Endodermal cell (in vitro differentiated cells): ENCODE measurements around the gene WFDC11. TPM values are rescaled to one million over a fixed set of nuclear protein-coding genes. Genes with fewer than 3 reads are reported as not detected.

ENCODE experiments used
- DNase-seq: peaks from one replicate; pipeline ENCODE4 v3.0.0-alpha.2; 2017
- H3K27ac ChIP-seq: 2 replicates; pipeline ENCODE4 v1.5.1; 2013; ENCODE audit warnings: mild to moderate bottlenecking, low read depth, low read length, moderate library complexity
- H3K27me3 ChIP-seq: 2 replicates; pipeline ENCODE4 v1.6.1; 2013; ENCODE audit warnings: mild to moderate bottlenecking, low read length, moderate library complexity; ENCODE audit not compliant: insufficient read depth, control insufficient read depth, poor library complexity, severe bottlenecking
- H3K36me3 ChIP-seq: 2 replicates; pipeline ENCODE4 v1.7.0; 2013; ENCODE audit warnings: mild to moderate bottlenecking, low read length, moderate library complexity; ENCODE audit not compliant: control insufficient read depth, insufficient read depth
- H3K4me1 ChIP-seq: one replicate; pipeline ENCODE4 v1.7.0; 2013; ENCODE audit warnings: low read length; ENCODE audit not compliant: control insufficient read depth, insufficient read depth
- H3K4me3 ChIP-seq: 2 replicates; pipeline ENCODE4 v1.5.1; 2013; ENCODE audit warnings: mild to moderate bottlenecking, low read length, moderate library complexity
- H3K9ac ChIP-seq: 2 replicates; pipeline ENCODE4 v1.6.1; 2013; ENCODE audit warnings: mild to moderate bottlenecking, low read length, moderate library complexity; ENCODE audit not compliant: poor library complexity, severe bottlenecking; ENCODE audit errors: extremely low read depth
- H3K9me3 ChIP-seq: 2 replicates; pipeline ENCODE4 v1.6.1; 2013; ENCODE audit warnings: mild to moderate bottlenecking, low read length, moderate library complexity; ENCODE audit not compliant: control insufficient read depth
- H3K27ac Mint-ChIP-seq: 2 replicates; pipeline ENCODE4 v1.8.0; 2020; ENCODE audit warnings: mixed read lengths
- H3K27me3 Mint-ChIP-seq: 2 replicates; pipeline ENCODE4 v1.8.0; 2021; ENCODE audit warnings: mild to moderate bottlenecking, mixed read lengths; ENCODE audit not compliant: insufficient read depth
- H3K36me3 Mint-ChIP-seq: 2 replicates; pipeline ENCODE4 v1.8.0; 2020; ENCODE audit warnings: low read depth, mixed read lengths
- H3K4me1 Mint-ChIP-seq: 2 replicates; pipeline ENCODE4 v1.8.0; 2020; ENCODE audit warnings: mixed read lengths
- H3K4me3 Mint-ChIP-seq: 2 replicates; pipeline ENCODE4 v1.8.0; 2020; ENCODE audit warnings: mild to moderate bottlenecking, moderate library complexity, mixed read lengths
- H3K9me3 Mint-ChIP-seq: 2 replicates; pipeline ENCODE4 v1.8.0; 2020; ENCODE audit warnings: mild to moderate bottlenecking, mixed read lengths
- CTCF ChIP-seq: fragments of 200-600 bp; sonication (generic); conservative IDR thresholded peaks from 2 replicates; pipeline ENCODE4 v1.5.0; 2021; ENCODE audit warnings: antibody characterized with exemption, mild to moderate bottlenecking
- WGBS, 2 experiments: methylation state at CpG; one replicate each; pipeline versions ENCODE4 v1.1.5 to v1.1.7; 2013; ENCODE audit warnings: missing lambda C conversion rate in 2 of 2, mixed read lengths in 1 of 2; ENCODE audit not compliant: insufficient coverage in 1 of 2, insufficient read length in 1 of 2; 5-methylcytosine and 5-hydroxymethylcytosine counted together
- microRNA-seq: library from miRNA; unstranded; fragments of <30 nt; microRNA quantifications from one replicate; pipeline ENCODE4 v1.2.0, GENCODE V29; 2020; ENCODE audit warnings: borderline microRNAs expressed
- total RNA-seq, 2 donors: library from RNA; stranded (reverse); fragmentation: NEBNext Ultra II Directional in 1 of 2; extraction: Animal tissue kit (Norgen Biotek cat#: 25700) in 1 of 2; gene quantifications; 2 replicates in 1 of 2; 3 replicates in 1 of 2; pipeline ENCODE4 v1.2.1, GENCODE V29; 2021

WFDC11 gene
- total RNA-seq, 2 donors from 2014 or later, result not detected

DNA sequence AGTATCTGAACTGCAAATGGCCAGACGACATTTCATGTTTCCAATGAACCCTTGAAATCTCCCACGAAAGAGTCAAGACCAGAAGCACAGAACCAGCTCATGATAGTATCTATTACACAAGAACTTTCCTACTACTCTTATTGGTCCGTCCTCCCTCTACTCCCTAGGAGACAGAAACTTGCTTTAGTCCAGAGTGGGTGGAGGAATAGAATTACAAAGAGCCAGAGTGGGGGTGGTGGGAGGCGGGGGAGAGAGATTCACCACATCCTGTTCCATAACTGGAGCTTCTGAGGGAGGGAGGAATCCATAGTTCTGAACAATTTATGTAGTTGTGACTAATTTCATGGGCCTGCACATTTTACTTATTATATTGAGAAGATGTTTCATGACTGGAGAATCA is 59.0 kb downstream of the WFDC11 start:
- Mint-ChIP-seq H3K27me3 (no peaks in the 10 kb centered on the region), H3K36me3 (peaks cover 2% of the 10 kb centered on the region), H3K9me3 (peaks cover 22% of the 10 kb centered on the region), H3K4me3 (no peak overlapping the region), H3K27ac (no peak overlapping the region), H3K4me1 (no peaks in the 10 kb centered on the region)
- Histone ChIP-seq H3K4me1 (no peaks in the 10 kb centered on the region), H3K27ac (no peak overlapping the region), H3K4me3 (no peak overlapping the region), H3K27me3 (no peaks in the 10 kb centered on the region), H3K9ac (no peak overlapping the region), H3K36me3 (no peaks in the 10 kb centered on the region), H3K9me3 (peaks cover 19% of the 10 kb centered on the region)
- DNase-seq, result no peak
- WGBS, 2 experiments, result 92% methylated on average over 4 of the region's 4 CpGs; no CpG with 5 or more reads in 1 of the 2 experiments
- TF ChIP-seq CTCF, result no peak

- no peak overlapping the region for H3K9ac ChIP-seq
- Mint-ChIP-seq H3K4me3 (no peak overlapping the region), H3K27ac (no peak overlapping the region), H3K36me3 (peaks cover 5% of the 10 kb centered on the region), H3K9me3 (peaks cover 39% of the 10 kb centered on the region), H3K4me1 (no peaks in the 10 kb centered on the region), H3K27me3 (no peaks in the 10 kb centered on the region)
- TF ChIP-seq CTCF, result no peak
- H3K9me3 ChIP-seq, result peaks cover 28% of the 10 kb centered on the region
- H3K4me1 ChIP-seq, result no peaks in the 10 kb centered on the region
- H3K36me3 ChIP-seq, result no peaks in the 10 kb centered on the region
- H3K27me3 ChIP-seq, result no peaks in the 10 kb centered on the region
- WGBS, 2 experiments, result 86 to 88% methylated on average over 1 of the region's 1 CpG
- H3K27ac ChIP-seq, result no peak overlapping the region
- no peak overlapping the region for H3K4me3 ChIP-seq
- DNase-seq, result no peak
Measured at GRCh38 chr20:45607810-45608209, 62.2 kb downstream of the WFDC11 start.

Small RNA genes lying within 50 kb of the gene (microRNA-seq; reads per million reads assigned to microRNA genes)
- 1.2 reads per million for gene MIR3617

Other genes with a start within 250 kb of the WFDC11 start
- gene WFDC2, start 200.5 kb downstream of the WFDC11 start, total RNA-seq, result 100 to 1,000 TPM; 304 to 580 TPM
- gene SPINT3, start 154.6 kb downstream of the WFDC11 start, total RNA-seq, result not detected
- not detected for gene WFDC6, start 130.8 kb downstream of the WFDC11 start, total RNA-seq
- under 1 TPM in 1 of 2 donors, not detected in 1; 0.18 TPM for gene EPPIN, start 122.8 kb downstream of the WFDC11 start, total RNA-seq
- gene WFDC8, start 91.0 kb downstream of the WFDC11 start, total RNA-seq, result not detected
- not detected for gene WFDC10A, start 40.5 kb downstream of the WFDC11 start, total RNA-seq
- gene WFDC9, start 39.0 kb downstream of the WFDC11 start, total RNA-seq, result not detected
- not detected for gene WFDC13, start 31.8 kb upstream of the WFDC11 start, total RNA-seq
- gene WFDC10B, start 34.8 kb upstream of the WFDC11 start, total RNA-seq, result not detected
- gene SPINT4, start 52.1 kb upstream of the WFDC11 start, total RNA-seq, result not detected
- under 1 TPM in 1 of 2 donors, not detected in 1; 0.66 TPM for gene WFDC3, start 121.6 kb upstream of the WFDC11 start, total RNA-seq
- 10 to 100 TPM; 31.5 to 36.1 TPM for gene DNTTIP1, start 121.7 kb upstream of the WFDC11 start, total RNA-seq
- gene UBE2C, start 142.4 kb upstream of the WFDC11 start, total RNA-seq, result 100 to 1,000 TPM; 139 to 216 TPM
- gene TNNC2, start 157.1 kb upstream of the WFDC11 start, total RNA-seq, result under 1 TPM in 1 of 2 donors, not detected in 1; 0.51 TPM
- gene SNX21, start 163.6 kb upstream of the WFDC11 start, total RNA-seq, result 10 to 100 TPM; 18.0 to 18.8 TPM
- gene ACOT8, start 187.2 kb upstream of the WFDC11 start, total RNA-seq, result 10 to 100 TPM; 24.3 to 27.9 TPM
- 1 to 10 TPM; 2.1 to 4.6 TPM for gene ZSWIM3, start 187.4 kb upstream of the WFDC11 start, total RNA-seq
- gene ZSWIM1, start 211.0 kb upstream of the WFDC11 start, total RNA-seq, result 10 to 100 TPM; 11.6 to 12.5 TPM
- 1 to 10 TPM; 2.2 to 2.6 TPM for gene SPATA25, start 217.4 kb upstream of the WFDC11 start, total RNA-seq
- 1 to 10 TPM; 4.4 to 6.4 TPM for gene NEURL2, start 221.0 kb upstream of the WFDC11 start, total RNA-seq
- gene CTSA, start 221.1 kb upstream of the WFDC11 start, total RNA-seq, result 10 to 100 TPM; 70.7 to 84.8 TPM
- 100 to 1,000 TPM in 1 of 2 donors, 10 to 100 TPM in 1; 92.1 to 123 TPM for gene PLTP, start 241.9 kb upstream of the WFDC11 start, total RNA-seq